Gastrocnemius medialis (tissue), 4 donors: ENCODE measurements around the gene SCN3A.

Experiments used
- POLR2A ChIP-seq, 2 donors: fragments of 450-650 bp; IDR thresholded peaks; one replicate each; pipeline ENCODE4 v1.6.1; 2017; ENCODE audit warnings: antibody characterized with exemption in 2 of 2, mild to moderate bottlenecking in 2 of 2, moderate library complexity in 2 of 2
- TF ChIP-seq, protein P1 (sequence below), 5 experiments: fragments of 450-650 bp in 3 of 5; fragments of 200-600 bp in 2 of 5; sonication (generic) in 2 of 5; IDR thresholded peaks in 4 of 5; conservative IDR thresholded peaks in 1 of 5; 1 replicate in 4 of 5; 2 replicates in 1 of 5; pipeline ENCODE4 v1.5.1; 2016 to 2019; ENCODE audit warnings: antibody characterized with exemption in 5 of 5, mild to moderate bottlenecking in 3 of 5, moderate library complexity in 3 of 5

DNA sequence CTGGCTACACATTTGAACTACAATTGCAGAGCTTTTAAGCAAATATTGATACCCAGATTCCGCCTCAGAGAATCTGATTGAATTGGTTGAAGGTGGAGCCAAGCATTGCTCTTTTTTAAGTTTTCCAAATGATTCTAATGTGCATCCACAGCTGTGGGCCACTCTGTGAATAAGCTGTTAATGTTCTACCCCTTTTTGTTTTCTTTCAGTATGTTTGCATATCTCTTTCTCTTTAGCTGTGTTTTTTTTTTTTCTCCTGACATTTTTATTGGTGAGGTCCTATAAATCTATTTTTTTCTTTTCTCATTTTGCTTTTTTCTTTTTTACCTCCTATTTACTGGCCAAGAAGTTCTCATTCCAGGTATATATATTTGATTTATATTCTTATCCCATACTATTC, 6.5 kb downstream of the SCN3A start:
- TF ChIP-seq, protein P1, sequence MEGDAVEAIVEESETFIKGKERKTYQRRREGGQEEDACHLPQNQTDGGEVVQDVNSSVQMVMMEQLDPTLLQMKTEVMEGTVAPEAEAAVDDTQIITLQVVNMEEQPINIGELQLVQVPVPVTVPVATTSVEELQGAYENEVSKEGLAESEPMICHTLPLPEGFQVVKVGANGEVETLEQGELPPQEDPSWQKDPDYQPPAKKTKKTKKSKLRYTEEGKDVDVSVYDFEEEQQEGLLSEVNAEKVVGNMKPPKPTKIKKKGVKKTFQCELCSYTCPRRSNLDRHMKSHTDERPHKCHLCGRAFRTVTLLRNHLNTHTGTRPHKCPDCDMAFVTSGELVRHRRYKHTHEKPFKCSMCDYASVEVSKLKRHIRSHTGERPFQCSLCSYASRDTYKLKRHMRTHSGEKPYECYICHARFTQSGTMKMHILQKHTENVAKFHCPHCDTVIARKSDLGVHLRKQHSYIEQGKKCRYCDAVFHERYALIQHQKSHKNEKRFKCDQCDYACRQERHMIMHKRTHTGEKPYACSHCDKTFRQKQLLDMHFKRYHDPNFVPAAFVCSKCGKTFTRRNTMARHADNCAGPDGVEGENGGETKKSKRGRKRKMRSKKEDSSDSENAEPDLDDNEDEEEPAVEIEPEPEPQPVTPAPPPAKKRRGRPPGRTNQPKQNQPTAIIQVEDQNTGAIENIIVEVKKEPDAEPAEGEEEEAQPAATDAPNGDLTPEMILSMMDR (IDR thresholded peaks at IDR 0.05 in 4 of 5, conservative IDR thresholded peaks at IDR 0.05 in 1 of 5), result no peak
- TF ChIP-seq POLR2A (IDR thresholded peaks at IDR 0.05), result no peak
